Measurements from ENCODE around the gene DIRAS1.
A peak's percentile ranks its signal among the peaks of the same experiment; 100 is the strongest.

The DIRAS1 gene

DNA sequence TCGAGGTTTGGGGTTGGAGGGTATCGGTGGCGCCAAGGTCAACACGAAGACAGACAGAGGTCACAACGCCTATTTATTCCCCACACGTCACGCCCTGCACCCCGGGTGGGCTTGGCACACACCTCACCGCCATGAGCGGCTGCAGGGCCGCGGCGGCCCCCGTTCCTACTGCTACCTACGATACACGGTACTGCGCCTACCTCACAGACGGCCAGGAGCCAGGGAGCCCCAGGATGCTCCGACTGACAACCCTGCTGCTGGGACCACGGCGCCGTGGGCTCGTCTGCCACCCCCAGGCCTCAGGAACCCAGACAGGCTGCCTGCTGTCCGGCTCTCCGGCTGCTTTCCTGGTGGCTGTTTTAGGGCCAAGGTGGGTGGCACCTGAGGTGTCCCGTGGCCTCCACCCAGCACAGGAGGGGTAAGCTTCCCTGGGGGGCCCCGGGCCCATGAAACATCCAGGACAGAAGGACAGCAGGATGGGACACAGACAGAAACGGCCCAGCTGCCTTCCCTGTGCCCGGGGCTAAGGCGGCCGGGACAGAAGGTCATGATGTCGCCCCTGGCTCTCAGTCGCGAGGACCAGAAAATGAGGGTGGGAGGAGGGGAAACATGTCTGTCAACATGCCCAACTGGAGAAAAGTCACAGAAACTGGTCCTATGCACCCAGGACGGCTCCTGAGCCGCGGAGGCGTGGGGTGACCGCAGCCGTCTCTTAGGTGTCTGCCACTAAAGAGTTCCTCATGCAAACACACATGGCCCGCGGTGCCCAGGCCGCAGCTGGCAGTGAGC, 33.7 kb upstream of the DIRAS1 start:
- no peak overlapping the region for H3K4me3 ChIP-seq (ENCODE audit: extremely low read depth, insufficient read depth, low read length, poor library complexity, severe bottlenecking)
- H3K27ac ChIP-seq (ENCODE audit: low read depth, low read length, severe bottlenecking) = no peak overlapping the region
- 91 to 94% methylated on average over 41 to 43 of the region's 43 CpGs for WGBS, 2 experiments (ENCODE audit: insufficient coverage in 2 of 2)
- H3K4me1 ChIP-seq (ENCODE audit: control insufficient read depth, insufficient read depth, low read length, poor library complexity, severe bottlenecking) = no peaks in the 10 kb centered on the region
- peaks cover 58% of the 10 kb centered on the region for H3K36me3 ChIP-seq (ENCODE audit: control insufficient read depth, insufficient read depth, low read length)
- H3K9me3 ChIP-seq (ENCODE audit: control insufficient read depth, low read length) = no peaks in the 10 kb centered on the region

- Histone ChIP-seq H3K9me3 (ENCODE audit: control insufficient read depth, low read length) (no peaks in the 10 kb centered on the region), H3K36me3 (ENCODE audit: control insufficient read depth, insufficient read depth, low read length) (peaks cover 31% of the 10 kb centered on the region), H3K27ac (ENCODE audit: low read depth, low read length, severe bottlenecking) (no peak overlapping the region), H3K4me1 (ENCODE audit: control insufficient read depth, insufficient read depth, low read length, poor library complexity, severe bottlenecking) (no peaks in the 10 kb centered on the region), H3K4me3 (ENCODE audit: extremely low read depth, insufficient read depth, low read length, poor library complexity, severe bottlenecking) (no peak overlapping the region)
- WGBS, 2 experiments (ENCODE audit: insufficient coverage in 2 of 2) = 91 to 92% methylated on average over 13 to 21 of the region's 21 CpGs
Measured at GRCh38 chr19:2751438-2751830, 30.3 kb upstream of the DIRAS1 start.

GRCh38 chr19:2750808-2751437, 29.8 kb upstream of the DIRAS1 start:
- 86 to 87% methylated on average over 16 to 17 of the region's 17 CpGs for WGBS, 2 experiments (ENCODE audit: insufficient coverage in 2 of 2)
- H3K9me3 ChIP-seq (ENCODE audit: control insufficient read depth, low read length) = no peaks in the 10 kb centered on the region
- H3K4me3 ChIP-seq (ENCODE audit: extremely low read depth, insufficient read depth, low read length, poor library complexity, severe bottlenecking) = no peak overlapping the region
- no peaks in the 10 kb centered on the region for H3K4me1 ChIP-seq (ENCODE audit: control insufficient read depth, insufficient read depth, low read length, poor library complexity, severe bottlenecking)
- no peak overlapping the region for H3K27ac ChIP-seq (ENCODE audit: low read depth, low read length, severe bottlenecking)
- peaks cover 26% of the 10 kb centered on the region for H3K36me3 ChIP-seq (ENCODE audit: control insufficient read depth, insufficient read depth, low read length)

DNA sequence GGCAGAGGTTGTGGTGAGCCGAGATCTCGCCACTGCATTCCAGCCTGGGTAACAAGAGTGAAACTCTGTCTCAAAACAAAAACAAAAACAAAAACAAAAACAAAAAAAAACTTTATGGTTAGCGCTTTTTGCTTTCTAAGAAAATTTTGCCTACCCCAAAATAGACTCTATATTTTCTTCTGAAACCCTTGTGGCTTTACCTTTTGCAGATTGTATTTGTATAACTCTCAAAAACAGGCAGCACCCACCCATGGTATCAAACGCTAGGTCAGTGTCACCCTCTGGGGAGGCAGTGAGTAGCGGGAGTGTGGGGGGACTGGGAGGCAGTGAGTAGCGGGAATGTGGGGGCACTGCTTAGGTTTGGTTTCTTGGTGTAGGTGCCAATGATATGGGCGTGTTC, 26.2 kb upstream of the DIRAS1 start:
- Histone ChIP-seq H3K4me3 (ENCODE audit: extremely low read depth, insufficient read depth, low read length, poor library complexity, severe bottlenecking) (no peak overlapping the region), H3K9me3 (ENCODE audit: control insufficient read depth, low read length) (no peaks in the 10 kb centered on the region), H3K36me3 (ENCODE audit: control insufficient read depth, insufficient read depth, low read length) (no peaks in the 10 kb centered on the region), H3K4me1 (ENCODE audit: control insufficient read depth, insufficient read depth, low read length, poor library complexity, severe bottlenecking) (no peaks in the 10 kb centered on the region), H3K27ac (ENCODE audit: low read depth, low read length, severe bottlenecking) (no peak overlapping the region)
- 83 to 84% methylated on average over 4 to 5 of the region's 7 CpGs for WGBS, 2 experiments (ENCODE audit: insufficient coverage in 2 of 2)

GRCh38 chr19:2744113-2744512, 22.9 kb upstream of the DIRAS1 start:
- H3K4me1 ChIP-seq (ENCODE audit: control insufficient read depth, insufficient read depth, low read length, poor library complexity, severe bottlenecking) = no peaks in the 10 kb centered on the region
- H3K27ac ChIP-seq (ENCODE audit: low read depth, low read length, severe bottlenecking) = no peak overlapping the region
- no peak overlapping the region for H3K4me3 ChIP-seq (ENCODE audit: extremely low read depth, insufficient read depth, low read length, poor library complexity, severe bottlenecking)
- no peaks in the 10 kb centered on the region for H3K36me3 ChIP-seq (ENCODE audit: control insufficient read depth, insufficient read depth, low read length)
- no peaks in the 10 kb centered on the region for H3K9me3 ChIP-seq (ENCODE audit: control insufficient read depth, low read length)
- 33 to 37% methylated on average over 1 to 2 of the region's 4 CpGs for WGBS, 2 experiments (ENCODE audit: insufficient coverage in 2 of 2)

- H3K9me3 ChIP-seq (ENCODE audit: control insufficient read depth, low read length) = no peaks in the 10 kb centered on the region
- H3K4me3 ChIP-seq (ENCODE audit: extremely low read depth, insufficient read depth, low read length, poor library complexity, severe bottlenecking) = no peak overlapping the region
- WGBS, 2 experiments (ENCODE audit: insufficient coverage in 2 of 2) = 60 to 78% methylated on average over 7 to 8 of the region's 8 CpGs
- H3K27ac ChIP-seq (ENCODE audit: low read depth, low read length, severe bottlenecking) = no peak overlapping the region
- no peaks in the 10 kb centered on the region for H3K36me3 ChIP-seq (ENCODE audit: control insufficient read depth, insufficient read depth, low read length)
- no peaks in the 10 kb centered on the region for H3K4me1 ChIP-seq (ENCODE audit: control insufficient read depth, insufficient read depth, low read length, poor library complexity, severe bottlenecking)
Measured at GRCh38 chr19:2743099-2743498, 21.9 kb upstream of the DIRAS1 start.

DNA sequence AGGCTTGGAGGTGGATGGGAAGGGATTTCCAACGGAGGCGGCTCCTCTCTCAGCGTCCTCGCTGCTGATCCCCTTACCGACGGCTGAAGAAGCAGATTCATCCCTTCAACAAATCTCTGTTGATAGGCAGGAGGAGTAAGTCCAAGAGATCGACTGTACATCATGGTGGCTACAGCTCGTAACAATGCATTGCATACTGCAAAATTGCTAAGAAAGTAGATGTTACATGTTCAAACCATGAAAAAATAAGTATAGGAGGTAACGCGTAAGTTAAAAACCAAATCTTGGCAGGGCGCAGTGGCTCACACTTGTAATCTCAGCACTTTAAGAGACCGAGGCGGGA, 19.1 kb upstream of the DIRAS1 start:
- Histone ChIP-seq H3K27ac (ENCODE audit: low read depth, low read length, severe bottlenecking) (no peak overlapping the region), H3K9me3 (ENCODE audit: control insufficient read depth, low read length) (peaks cover 5% of the 10 kb centered on the region), H3K4me3 (ENCODE audit: extremely low read depth, insufficient read depth, low read length, poor library complexity, severe bottlenecking) (no peak overlapping the region), H3K4me1 (ENCODE audit: control insufficient read depth, insufficient read depth, low read length, poor library complexity, severe bottlenecking) (no peaks in the 10 kb centered on the region), H3K36me3 (ENCODE audit: control insufficient read depth, insufficient read depth, low read length) (peaks cover 20% of the 10 kb centered on the region)
- WGBS, 2 experiments (ENCODE audit: insufficient coverage in 2 of 2) = 47 to 53% methylated on average over 11 to 13 of the region's 13 CpGs

DNA sequence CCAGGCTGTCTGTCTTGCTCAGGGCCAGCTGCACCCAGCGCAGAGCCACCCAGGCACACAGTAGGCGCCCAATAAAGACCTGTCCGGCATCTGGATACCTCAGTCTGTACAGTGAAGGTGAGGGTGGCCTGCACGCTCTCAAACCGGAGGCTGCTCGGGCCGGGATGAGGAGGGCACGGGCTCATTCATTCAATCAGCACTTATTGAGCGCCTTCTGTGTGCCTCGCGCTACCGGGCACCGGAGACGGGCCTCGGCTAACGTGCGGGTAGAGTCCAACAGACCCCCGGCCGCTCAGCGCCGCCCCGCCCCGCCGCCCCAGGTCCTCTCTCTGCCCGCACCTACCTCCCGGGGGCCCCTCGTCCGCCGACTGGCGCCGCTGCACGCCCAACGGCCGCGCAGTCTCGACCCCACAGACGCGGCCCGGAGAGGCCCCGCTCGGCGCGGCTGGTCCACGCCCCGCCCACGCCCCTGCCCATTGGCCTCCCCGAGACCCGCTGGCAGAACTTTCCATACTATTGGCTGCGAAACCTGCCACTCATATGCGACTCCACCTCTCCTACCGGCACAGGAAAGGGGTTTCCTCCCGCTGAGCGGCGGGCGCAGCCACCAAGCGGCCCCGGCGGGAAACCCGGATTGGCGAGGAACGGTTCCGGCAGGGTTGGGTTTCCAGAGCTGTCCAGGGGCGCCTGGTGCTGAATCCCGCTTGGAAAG, 18.6 kb upstream of the DIRAS1 start, which contains the start of gene SLC39A3:
SLC39A3 (minus strand) TSS at position 416 of the 712 bp plus-strand sequence. CDS start 2,760 bp downstream, outside the sequence.
- Histone ChIP-seq H3K9me3 (ENCODE audit: control insufficient read depth, low read length) (peaks cover 5% of the 10 kb centered on the region), H3K36me3 (ENCODE audit: control insufficient read depth, insufficient read depth, low read length) (peaks cover 24% of the 10 kb centered on the region), H3K27ac (ENCODE audit: low read depth, low read length, severe bottlenecking) (no peak within 1 kb of the TSS), H3K4me1 (ENCODE audit: control insufficient read depth, insufficient read depth, low read length, poor library complexity, severe bottlenecking) (no peaks in the 10 kb centered on the region), H3K4me3 (ENCODE audit: extremely low read depth, insufficient read depth, low read length, poor library complexity, severe bottlenecking) (peak within 1 kb of the TSS; percentile 92)
- 1% methylated on average over 44 to 61 of the region's 64 CpGs for WGBS, 2 experiments (ENCODE audit: insufficient coverage in 2 of 2)

DNA sequence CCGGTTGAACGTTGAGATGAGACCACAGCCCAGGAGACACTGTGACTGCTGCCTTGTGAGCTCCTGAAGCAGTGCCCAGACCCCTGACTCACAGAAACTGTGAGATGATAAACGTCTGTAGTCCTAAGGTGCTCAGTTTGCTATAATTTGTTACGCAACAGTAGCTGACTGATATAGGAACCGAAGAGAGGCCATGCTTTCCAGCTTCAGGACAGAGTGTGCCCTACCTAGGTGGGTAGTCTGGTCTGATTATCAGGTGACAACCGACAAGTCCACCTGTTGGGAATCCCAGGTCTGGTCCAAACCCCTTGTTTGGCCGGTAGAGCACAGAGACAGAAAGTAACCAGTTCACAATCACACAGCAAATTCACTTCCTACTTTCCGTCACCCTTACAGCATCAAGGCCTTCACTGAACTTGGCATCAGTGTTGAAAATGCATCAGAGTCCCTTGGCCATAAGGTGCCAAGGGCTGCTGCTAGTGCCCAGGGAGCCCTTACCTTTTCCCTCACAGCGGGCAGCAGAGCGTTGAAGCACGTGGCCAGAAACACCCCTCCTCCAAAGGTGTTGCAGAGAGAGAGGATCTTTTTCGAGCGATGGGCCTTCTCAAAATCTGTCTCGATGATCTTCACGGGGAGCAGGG, 15.5 kb upstream of the DIRAS1 start:
- no peak overlapping the region for H3K27ac ChIP-seq (ENCODE audit: low read depth, low read length, severe bottlenecking)
- WGBS, 2 experiments (ENCODE audit: insufficient coverage in 2 of 2) = 95% methylated on average over 10 to 11 of the region's 15 CpGs
- H3K36me3 ChIP-seq (ENCODE audit: control insufficient read depth, insufficient read depth, low read length) = peaks cover 35% of the 10 kb centered on the region
- H3K9me3 ChIP-seq (ENCODE audit: control insufficient read depth, low read length) = peaks cover 5% of the 10 kb centered on the region
- H3K4me3 ChIP-seq (ENCODE audit: extremely low read depth, insufficient read depth, low read length, poor library complexity, severe bottlenecking) = no peak overlapping the region
- H3K4me1 ChIP-seq (ENCODE audit: control insufficient read depth, insufficient read depth, low read length, poor library complexity, severe bottlenecking) = no peaks in the 10 kb centered on the region

DNA sequence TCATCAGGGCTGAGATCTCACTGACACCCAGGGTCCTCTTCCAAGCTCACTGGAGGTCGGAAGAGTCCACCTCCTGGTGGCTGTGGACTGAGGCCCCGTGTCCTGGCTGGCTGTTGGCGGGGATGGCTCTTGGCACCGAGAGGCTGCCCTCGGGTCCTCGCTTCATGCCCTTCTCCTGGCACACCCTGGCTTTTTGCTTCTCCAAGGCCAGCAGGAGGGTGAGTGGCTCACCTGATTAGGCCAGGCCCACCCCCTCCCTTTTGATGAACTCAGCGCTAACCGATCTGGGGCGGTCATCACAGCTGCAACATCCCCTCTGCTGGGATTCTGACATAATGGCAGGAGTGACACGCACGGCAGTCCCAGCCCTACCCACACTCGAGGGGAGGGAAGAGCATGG, 14.2 kb upstream of the DIRAS1 start:
- Histone ChIP-seq H3K4me3 (ENCODE audit: extremely low read depth, insufficient read depth, low read length, poor library complexity, severe bottlenecking) (no peak overlapping the region), H3K4me1 (ENCODE audit: control insufficient read depth, insufficient read depth, low read length, poor library complexity, severe bottlenecking) (no peaks in the 10 kb centered on the region), H3K9me3 (ENCODE audit: control insufficient read depth, low read length) (peaks cover 5% of the 10 kb centered on the region), H3K36me3 (ENCODE audit: control insufficient read depth, insufficient read depth, low read length) (peaks cover 35% of the 10 kb centered on the region), H3K27ac (ENCODE audit: low read depth, low read length, severe bottlenecking) (no peak overlapping the region)
- WGBS, 2 experiments (ENCODE audit: insufficient coverage in 2 of 2) = 95 to 97% methylated on average over 8 to 12 of the region's 12 CpGs
